RWPE1 (cell line): ENCODE data around the gene MST1.
A peak's percentile ranks its signal among the peaks of the same experiment; 100 is the strongest.

Source experiments
- CTCF ChIA-PET: fragments of 350-600 bp; sonication (Branson Sonifier 250); formaldehyde crosslinking; extraction: SDS; loops from one replicate; lab custom pipeline; 2021; lab: Yijun Ruan, JAX
- POLR2A ChIA-PET: fragments of 400-600 bp; formaldehyde crosslinking; extraction: SDS; loops from one replicate; lab custom pipeline; 2020; ENCODE audit warnings: antibody characterized with exemption; ENCODE audit not compliant: low non-redundant PET; lab: Yijun Ruan, JAX
- DNase-seq: peaks from one replicate; pipeline ENCODE4 v3.0.0; 2012; ENCODE audit warnings: low spot score
- H3K27ac ChIP-seq: fragments of 450-650 bp; 2 replicates; pipeline ENCODE4 v1.5.1; 2017
- TF ChIP-seq, protein P1 (sequence below): fragments of 450-650 bp; conservative IDR thresholded peaks from 2 replicates; pipeline ENCODE4 v1.5.1; 2017; ENCODE audit warnings: low read depth, mild to moderate bottlenecking

MST1 gene

DNA sequence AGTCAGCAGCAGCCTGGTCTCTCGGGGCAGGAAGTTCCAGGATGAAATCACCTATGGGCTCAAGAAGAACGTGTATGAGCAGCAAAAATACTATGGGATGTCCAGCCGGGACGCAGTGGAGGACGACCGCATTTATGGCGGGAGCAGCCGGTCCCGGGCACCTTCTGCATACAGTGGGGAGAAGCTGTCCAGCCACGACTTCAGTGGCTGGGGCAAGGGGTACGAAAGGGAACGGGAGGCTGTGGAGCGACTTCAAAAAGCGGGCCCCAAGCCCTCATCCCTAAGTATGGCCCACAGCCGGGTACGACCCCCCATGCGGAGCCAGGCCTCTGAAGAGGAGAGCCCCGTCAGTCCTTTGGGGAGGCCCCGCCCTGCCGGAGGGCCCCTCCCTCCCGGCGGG, 27.3 kb downstream of the MST1 start:
- DNase-seq = no peak
- H3K27ac ChIP-seq = no peak overlapping the region
- TF ChIP-seq, protein P1, sequence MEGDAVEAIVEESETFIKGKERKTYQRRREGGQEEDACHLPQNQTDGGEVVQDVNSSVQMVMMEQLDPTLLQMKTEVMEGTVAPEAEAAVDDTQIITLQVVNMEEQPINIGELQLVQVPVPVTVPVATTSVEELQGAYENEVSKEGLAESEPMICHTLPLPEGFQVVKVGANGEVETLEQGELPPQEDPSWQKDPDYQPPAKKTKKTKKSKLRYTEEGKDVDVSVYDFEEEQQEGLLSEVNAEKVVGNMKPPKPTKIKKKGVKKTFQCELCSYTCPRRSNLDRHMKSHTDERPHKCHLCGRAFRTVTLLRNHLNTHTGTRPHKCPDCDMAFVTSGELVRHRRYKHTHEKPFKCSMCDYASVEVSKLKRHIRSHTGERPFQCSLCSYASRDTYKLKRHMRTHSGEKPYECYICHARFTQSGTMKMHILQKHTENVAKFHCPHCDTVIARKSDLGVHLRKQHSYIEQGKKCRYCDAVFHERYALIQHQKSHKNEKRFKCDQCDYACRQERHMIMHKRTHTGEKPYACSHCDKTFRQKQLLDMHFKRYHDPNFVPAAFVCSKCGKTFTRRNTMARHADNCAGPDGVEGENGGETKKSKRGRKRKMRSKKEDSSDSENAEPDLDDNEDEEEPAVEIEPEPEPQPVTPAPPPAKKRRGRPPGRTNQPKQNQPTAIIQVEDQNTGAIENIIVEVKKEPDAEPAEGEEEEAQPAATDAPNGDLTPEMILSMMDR = no peak
- CTCF ChIA-PET = no interaction called here
- POLR2A ChIA-PET = no interaction called here

DNA sequence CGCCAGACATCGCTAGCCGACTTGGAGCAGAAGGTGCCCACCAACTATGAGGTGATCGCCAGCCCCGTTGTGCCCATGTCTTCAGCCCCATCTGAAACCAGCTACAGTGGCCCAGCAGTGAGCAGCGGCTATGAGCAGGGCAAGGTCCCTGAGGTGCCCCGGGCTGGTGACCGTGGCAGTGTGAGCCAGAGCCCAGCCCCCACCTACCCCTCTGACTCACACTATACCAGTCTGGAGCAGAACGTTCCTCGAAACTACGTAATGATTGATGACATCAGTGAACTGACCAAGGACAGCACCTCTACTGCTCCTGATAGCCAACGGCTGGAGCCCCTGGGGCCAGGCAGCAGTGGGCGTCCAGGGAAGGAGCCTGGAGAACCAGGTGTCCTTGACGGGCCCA, 28.0 kb downstream of the MST1 start:
- ChIA-PET POLR2A (no interaction called here), CTCF (interaction anchor here (1.8 kb wide), 1 partner anchor 122 kb away, joined by 10 read pairs; no protein-coding TSS in a partner anchor)
- H3K27ac ChIP-seq = no peak overlapping the region
- TF ChIP-seq, protein P1 = no peak
- no peak for DNase-seq

DNA sequence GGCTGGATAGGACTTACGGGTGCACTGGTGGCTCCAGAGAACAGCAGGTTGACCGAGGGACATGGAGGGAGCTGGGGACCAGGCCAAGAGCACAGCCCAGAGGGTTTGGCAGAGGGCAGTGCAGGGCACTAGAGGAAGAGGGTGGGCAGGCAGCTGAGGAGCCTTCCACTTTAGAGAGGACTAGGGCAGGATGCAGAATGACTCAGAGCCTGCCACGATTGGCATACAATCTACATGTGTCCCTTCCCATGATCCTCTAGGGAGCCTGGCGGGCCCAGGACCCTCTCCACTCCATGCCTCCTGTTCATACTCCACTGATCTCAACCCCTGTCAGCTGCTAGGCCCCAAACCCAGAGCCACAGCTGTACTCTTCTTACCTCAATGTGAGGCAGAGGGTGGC, 29.5 kb downstream of the MST1 start:
- ChIA-PET POLR2A (no interaction called here), CTCF (interaction anchor here (1.8 kb wide), 1 partner anchor 120 kb away, joined by 10 read pairs; no protein-coding TSS in a partner anchor)
- no peak for DNase-seq
- peak overlapping the region; percentile 13; the same call in 1 of the 2 replicates for H3K27ac ChIP-seq
- TF ChIP-seq, protein P1 = no peak

DNA sequence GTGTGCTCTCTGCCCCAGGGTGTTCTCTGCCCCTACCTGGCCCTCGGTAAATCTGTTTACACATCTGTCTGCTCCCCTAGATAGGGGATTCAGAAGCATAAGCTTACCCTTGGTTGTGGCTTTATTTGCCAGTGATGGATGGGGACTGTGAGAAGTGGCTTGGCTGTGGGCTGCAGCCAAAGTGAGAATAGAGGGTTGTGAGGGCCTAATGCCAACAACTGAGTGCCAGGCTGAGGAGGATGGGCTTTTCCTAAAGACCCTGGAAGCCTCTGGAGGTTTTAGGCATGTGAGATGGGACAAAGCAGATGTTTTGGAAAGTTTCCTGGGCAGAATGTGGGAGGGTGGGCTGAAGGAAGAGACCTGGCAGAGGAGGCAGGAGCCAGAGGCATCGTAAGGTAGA, 30.6 kb downstream of the MST1 start:
- ChIA-PET POLR2A (no interaction called here), CTCF (interaction anchor here (0.6 kb wide), 1 partner anchor 119 kb away, joined by 3 read pairs; no protein-coding TSS in a partner anchor)
- H3K27ac ChIP-seq = peak overlapping the region; percentile 30
- TF ChIP-seq, protein P1 = no peak
- no peak for DNase-seq

DNA sequence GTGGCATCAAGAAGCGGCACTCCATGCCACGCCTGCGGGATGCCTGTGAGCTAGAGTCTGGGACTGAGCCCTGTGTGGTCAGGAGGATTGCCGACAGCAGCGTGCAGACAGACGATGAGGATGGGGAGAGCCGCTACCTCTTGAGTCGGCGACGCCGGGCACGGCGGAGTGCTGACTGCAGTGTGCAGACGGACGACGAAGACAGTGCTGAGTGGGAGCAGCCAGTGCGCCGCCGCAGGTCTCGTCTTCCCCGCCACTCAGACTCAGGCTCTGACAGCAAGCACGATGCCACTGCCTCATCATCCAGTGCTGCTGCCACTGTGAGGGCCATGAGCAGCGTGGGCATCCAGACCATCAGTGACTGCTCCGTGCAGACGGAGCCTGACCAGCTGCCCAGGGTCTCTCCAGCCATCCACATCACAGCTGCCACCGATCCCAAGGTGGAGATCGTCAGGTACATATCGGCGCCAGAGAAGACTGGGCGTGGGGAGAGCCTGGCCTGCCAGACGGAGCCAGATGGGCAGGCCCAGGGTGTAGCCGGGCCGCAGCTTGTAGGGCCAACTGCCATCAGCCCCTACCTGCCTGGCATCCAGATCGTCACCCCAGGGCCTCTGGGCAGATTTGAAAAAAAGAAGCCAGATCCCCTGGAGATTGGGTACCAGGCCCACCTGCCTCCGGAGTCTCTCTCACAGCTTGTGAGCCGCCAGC, 31.9 kb downstream of the MST1 start:
- ChIA-PET POLR2A (no interaction called here), CTCF (no interaction called here)
- DNase-seq = no peak
- no peak overlapping the region for H3K27ac ChIP-seq
- TF ChIP-seq, protein P1 = no peak

DNA sequence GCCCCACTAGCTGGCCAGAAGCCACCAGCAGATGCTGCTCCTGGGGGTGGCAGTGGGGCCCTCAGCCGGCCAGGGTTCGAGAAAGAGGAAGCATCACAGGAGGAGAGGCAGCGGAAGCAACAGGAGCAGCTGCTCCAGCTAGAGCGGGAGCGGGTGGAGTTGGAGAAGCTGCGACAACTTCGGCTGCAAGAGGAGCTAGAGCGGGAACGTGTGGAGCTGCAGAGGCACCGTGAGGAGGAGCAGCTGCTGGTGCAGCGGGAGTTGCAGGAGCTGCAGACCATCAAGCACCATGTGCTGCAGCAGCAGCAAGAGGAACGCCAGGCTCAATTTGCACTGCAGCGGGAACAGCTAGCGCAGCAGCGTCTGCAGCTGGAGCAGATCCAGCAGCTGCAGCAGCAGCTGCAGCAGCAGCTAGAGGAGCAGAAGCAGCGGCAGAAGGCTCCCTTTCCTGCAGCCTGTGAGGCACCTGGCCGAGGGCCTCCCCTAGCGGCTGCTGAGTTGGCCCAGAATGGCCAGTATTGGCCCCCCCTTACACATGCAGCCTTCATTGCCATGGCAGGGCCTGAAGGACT, 32.6 kb downstream of the MST1 start:
- DNase-seq = no peak
- no peak overlapping the region for H3K27ac ChIP-seq
- ChIA-PET CTCF (no interaction called here), POLR2A (no interaction called here)
- TF ChIP-seq, protein P1 = no peak
